ENCODE results near the gene PPP1R12B.
"Not testable (repeated sequence)": the region's sequence is repeated elsewhere in the genome, so short reads cannot be mapped to it uniquely, and the experiment has no call there.

GRCh38 chr1:202620036-202620435 is 271.5 kb downstream of the PPP1R12B start:
- not testable (repeated sequence) for TF ChIP-seq CTCF (conservative IDR thresholded peaks at IDR 0.05 in 1 of 2, IDR thresholded peaks at IDR 0.05 in 1 of 2; ENCODE audit: low read depth in 1 of 2, low read length in 2 of 2); EZH2 (IDR thresholded peaks at IDR 0.05; ENCODE audit: low read length, missing control alignments)
